GM21737 (cell line): ENCODE measurements around the gene FAM200B.

ENCODE experiments used
- ATAC-seq: cut with Tn5 transposase; IDR thresholded peaks from one replicate; pipeline ENCODE4 v1.9.1; 2021; ENCODE audit warnings: mild to moderate bottlenecking, moderate library complexity; ENCODE audit not compliant: unreplicated experiment

FAM200B gene

DNA sequence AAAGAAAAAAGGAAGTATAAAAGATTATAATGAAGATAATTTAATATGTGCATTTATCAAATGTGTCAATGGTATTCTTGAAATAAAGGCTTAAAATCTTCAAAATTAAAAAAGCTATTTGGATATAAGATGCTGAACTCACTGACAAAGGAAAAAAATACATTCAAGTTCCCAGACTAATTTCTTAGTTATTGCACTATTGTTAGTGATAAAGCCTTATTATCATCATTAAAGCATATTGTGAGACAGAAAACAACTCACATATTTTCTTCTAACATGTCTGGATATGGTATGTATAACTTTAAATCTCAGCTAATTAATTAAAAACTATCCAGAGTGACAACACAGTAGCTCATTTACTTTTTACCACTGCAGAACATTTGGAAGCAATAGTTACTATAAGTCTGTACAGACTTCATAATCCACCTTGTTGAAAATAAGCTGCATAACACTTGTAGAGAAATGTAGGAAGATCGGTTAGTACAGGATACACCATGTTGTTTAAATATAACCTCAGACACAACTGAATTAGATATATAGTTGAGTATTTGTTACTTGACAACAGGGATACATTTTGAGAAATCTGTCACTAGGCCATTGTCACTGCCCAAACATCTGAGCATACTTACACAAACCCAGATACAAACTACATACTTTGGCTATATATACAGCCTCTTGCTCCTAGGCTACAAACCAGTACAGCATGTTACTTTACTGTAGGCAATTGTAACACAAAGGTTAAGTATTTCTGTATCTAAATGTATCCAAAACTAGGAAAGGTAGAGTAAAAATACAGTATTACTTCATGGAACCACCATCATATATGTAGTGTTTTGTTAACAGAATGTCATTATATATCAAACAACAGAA is 12.8 kb upstream of the FAM200B start:
- ATAC-seq = no peak

DNA sequence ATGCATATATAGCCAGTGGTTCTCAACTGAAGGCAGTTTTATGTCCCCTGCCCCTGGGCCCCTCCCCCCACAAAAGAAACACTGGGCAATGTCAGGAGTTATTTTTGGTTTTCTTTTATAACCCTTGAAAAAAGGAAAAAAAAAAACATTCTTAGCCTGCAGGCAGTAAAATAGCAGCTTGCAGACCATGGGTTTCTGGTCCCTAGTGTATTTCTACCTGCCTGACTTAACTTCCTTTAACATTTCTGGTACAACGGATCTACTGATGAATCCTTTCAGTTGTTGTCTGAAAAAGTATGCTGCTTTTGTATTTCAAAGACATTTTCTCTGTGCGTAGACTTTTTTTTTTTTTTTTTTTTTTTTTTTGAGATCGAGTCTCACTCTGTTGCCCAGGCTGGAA is 11.1 kb upstream of the FAM200B start:
- no peak for ATAC-seq

DNA sequence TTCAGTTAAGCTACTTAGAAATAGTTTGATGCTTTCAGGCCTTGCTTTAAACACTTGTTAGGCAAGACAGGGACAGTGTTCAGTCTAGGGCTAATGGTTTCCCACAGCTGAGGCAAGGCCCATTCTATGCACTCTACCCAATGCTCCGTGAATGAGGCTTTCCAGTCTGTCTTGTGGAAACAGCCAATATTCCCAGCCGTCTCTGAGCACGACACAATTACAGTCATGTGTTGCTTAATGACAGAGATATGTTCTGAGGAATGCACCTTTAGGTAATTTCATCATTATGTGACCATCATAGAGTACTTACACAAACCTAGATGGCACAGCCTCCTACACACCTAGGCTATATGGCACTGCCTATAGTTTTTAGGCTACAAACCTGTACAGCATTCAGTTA is 9.5 kb upstream of the FAM200B start:
- ATAC-seq = no peak

DNA sequence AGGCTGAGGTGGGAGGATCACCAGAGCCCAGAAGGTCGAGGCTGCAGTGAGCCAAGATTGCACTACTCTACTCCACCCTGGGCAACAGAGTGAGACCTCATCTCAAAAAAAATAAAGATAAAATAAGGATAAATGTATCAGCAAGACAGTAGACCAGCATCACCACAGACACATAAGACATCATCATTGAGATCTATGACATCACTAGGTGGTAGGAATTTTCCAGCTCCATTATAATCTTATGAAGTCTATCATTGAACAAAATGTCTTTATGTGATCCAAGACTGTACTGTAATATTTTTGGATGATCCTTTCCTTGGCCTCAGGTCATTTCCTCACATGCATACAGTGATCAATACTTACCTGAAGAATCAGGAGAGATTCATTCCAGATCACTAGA is 8.3 kb upstream of the FAM200B start:
- no peak for ATAC-seq

DNA sequence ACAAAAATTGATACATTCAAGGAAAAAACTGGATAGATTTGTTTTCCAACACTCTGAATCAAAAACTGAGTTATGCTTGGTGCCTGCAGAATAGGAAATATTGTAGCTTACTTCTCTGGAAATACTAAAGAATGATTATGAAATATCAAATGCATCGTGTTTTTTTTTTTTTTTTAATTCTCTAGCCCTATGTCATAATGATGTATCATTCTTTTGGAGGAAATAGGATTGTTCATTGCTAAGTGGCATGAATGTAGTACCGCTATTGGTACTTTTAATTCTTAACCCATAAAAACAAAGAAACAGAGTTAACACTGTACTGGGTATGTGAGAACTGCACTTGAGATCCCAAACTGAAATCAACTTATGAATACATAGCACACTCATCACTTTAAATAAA is 7.6 kb upstream of the FAM200B start:
- ATAC-seq = no peak

DNA sequence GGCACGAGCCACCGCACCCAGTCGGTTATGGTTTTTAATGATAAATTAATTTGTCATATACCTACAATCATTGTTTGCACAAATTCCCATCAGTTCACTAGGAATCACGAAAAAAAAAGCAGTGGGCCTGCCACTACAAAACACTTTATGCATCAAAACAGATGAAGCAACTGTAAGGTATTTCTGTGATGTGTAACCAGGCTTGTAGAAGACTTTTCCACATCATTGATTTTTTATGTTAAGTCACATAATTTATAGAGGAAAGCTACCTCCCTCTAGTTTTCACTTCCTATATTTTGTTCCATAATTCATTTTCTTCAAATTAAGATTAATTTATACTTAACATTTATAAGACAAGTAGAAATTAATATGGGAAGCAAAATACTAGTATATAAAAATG is 6.7 kb upstream of the FAM200B start:
- no peak for ATAC-seq

DNA sequence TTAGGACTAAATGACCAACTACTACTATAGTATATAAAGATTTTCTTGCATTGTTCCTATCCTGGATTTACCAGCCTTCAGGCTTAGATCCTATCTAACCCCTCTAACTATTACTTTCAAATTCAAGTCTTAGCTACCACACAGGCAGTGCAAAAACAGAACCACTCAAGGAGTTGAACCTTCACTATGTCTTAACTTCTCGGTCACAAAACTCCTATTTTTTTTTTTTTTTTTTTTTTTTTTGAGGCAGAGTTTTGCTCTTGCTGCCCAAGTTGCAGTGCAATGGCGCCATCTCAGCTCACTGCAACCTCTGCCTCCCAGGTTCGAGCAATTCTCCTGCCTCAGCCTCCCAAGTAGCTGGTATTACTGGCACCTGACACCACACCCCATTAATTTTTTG is 6.3 kb upstream of the FAM200B start:
- no peak for ATAC-seq

DNA sequence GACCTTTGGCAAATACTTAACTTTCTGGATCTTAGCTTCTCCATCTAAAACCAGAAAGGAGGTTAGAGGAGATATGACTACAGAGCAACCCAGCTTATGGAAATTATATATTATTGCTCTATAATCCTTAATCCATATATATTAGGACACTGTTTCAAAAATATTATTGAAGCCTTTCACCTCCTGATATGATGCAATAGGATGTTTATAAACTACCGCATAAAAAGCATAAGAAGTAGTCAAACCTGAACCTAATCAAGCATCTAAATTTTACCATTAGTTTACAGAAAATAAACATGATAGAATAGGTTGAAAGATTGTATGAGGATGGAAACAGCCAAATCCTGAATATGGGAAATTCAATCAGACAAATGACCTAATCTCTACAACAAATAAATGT is 5.6 kb upstream of the FAM200B start:
- ATAC-seq = no peak

DNA sequence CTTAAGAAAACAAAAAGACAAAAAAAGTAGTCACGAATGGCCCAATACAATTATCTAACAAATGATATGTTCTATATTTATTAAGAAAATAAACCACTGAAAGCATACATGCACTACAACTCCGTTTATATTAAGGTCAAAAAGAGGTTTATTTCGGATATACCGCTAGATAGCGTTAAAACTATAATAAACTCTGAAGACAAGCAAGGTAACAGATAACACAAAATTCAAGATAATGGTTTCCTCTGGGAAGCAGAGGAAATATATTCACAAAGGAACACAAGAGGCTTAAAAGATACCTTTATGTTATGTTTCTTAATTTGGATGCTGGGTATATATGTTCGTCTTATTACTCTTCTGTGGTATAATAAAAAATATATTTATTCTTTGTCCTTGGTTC is 4.7 kb upstream of the FAM200B start:
- ATAC-seq = no peak

DNA sequence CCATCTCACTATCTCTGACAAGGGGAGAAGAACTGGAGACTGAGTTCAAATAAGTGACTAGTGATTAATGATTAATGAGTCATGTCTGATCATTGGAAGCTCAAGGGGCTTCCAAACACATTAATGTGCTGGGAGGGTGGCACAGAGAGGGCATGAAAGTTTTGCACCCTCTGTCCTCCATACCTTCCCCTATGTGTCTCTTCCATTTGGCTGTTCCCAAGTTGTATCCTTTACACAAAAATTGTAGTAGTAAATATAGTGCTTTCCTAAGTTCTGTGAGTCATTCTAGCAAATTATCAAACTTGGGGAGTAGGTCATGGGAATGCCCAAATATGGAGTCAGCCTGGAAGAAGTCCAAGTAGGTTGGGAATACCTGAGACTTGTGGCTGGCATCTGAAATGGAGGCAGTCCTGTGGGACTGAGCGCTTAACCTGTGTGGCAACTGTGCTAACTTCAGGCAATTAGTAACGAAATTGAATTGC is 4.1 kb upstream of the FAM200B start:
- no peak for ATAC-seq

DNA sequence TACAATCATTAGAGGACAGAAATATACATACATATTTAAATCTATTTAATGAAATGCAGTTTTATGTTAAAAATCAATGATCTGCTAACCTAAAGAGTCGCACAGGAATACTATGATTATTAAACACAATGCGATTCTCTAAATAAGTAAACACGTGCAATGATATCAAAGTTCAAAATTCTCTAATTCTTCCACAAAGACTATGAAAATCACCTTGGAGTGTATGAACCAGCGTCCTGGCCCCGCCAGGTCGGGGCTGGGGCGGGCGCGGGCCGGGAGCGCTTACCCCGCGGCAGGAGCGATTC is 608 bp upstream of the FAM200B start:
- no peak for ATAC-seq

DNA sequence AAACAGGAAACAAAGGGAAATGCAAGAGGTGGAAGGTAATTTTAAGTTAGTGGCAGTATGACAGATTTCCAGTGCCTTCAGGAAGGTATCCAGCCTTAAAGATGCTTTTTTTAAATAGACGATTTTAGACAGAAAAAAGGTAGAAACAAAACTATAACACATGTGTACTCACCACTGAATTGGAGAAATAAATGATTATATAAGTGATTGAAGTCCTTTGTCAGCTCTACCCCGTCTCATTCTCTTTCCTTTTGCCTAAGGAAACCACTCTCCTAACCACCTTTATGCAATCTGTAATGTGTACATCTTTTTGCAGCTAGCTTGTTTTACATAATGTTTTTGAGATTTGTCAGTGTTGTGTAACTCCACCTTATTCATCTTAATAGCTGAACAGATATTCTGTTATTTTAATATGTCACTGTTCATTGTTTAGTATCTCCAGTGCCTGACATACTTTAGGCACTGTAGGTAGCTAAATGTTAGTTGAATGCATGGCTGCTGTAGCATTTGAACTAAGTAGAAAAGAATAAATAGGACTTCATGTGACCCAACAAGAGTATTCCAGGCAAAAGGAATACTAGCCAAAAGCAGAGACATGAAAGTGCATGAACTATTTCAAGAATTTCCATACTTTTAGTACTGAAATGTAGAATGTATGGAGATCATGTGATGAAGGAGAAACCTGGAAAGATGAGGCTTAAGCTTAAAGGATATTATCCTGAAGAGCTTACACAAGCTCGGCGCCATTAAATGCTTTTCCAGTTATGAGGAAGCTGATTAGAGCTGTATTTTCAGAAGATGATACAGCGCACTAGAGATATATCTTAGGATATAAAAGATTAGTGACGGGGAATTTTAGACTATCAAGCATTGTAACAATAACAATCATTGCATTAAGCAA is 865 bp downstream of the FAM200B start:
- ATAC-seq = no peak

DNA sequence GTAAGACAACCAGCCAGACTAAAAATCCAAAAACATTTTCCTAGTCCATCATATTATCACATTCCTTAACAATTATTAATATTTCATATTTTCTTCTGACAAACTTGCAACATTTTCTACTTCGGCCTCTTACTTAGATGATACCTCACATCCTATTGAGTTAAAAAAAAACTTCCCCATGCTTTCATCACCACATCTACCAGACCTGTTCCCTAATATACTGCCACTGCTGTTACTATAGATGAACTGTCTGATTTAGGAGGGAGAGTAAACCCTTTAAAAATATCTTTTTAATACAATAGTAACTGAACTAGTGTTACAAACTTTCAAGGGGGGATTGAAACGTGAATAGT is 1.5 kb downstream of the FAM200B start:
- no peak for ATAC-seq

DNA sequence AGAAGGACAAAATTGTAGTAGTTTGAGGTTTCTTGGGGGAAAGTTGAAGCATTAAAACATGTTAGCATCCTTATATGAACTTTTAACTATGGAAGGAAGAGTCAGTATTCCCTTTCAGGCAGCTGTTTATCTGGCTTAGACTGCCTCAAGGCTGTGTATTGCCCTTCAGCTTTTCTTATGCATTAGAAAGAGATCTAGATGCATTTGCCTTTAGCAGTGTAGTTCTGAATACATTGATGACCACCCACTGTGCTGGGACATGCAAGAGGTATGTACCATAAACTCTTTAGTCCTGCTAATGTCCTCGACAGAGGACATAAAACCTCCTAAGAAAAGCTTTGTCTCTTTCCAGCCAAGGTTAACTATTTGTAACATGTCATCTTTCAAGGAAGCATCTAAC is 2.9 kb downstream of the FAM200B start:
- ATAC-seq = no peak

DNA sequence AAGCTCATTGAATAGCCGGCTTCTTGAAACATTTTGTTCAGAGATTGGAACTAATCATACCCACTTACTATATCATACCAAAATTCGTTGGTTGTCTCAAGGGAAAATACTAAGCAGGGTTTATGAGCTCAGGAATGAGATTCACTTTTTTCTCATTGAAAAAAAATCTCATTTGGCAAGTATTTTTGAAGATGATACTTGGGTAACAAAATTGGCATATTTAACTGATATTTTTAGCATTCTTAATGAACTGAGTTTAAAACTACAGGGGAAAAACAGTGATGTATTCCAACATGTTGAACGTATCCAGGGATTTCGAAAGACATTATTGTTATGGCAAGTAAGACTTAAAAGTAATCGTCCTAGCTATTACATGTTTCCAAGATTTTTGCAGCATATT is 6.4 kb downstream of the FAM200B start:
- ATAC-seq = no peak

DNA sequence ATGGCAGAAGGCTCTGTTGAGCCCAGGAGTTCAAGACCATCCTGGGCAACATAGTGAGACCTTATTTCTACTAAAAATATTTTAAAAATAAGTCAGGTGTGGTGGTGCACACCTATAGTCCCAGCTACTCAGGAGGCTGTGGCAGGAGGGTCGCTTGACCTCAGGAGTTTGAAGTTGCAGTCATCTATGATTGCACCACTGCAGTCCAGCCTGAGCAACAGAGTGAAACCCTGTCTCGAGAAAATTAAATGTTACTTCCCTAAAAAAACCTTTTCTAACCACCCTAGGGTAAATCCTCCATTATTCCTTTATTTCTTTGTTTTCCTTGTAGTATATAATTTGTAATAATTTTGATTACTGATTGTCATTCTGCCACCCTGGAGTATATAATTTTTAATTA is 7.9 kb downstream of the FAM200B start:
- no peak for ATAC-seq

DNA sequence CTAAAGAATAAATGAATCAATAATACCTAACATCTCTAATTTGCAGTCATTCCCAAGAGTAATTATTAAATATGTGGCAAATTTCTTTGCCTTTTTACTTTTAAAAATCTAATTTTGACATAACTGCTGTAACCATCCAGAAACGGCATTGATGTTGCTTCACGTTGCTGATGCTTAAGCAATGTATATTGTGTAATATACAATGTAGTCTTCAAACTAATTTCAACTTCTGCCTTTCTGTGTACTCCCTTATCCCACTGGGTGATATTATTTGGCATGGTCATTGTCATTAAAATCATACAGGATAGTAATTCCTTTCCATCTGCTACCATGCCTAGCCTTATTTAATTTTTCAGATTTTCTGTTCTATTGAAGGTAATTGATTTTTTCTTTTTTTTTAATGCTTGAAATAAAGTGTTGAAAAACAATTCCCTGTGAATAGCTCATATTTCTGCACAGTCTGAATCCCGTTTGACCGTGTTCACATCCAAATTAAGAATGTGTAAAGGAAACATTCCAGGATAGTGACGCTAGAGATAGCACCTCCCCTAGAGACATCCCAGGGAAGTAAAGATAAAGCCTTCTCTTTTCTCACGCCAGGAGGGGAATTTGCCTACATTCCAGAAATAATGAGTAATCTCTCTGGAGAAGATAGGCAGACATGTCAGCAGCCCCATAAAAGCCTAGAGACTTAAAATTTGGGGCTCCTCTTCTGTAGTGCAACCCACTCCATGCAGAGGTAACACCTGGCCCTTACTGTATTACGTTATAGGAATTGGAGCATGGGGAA is 8.6 kb downstream of the FAM200B start:
- ATAC-seq = no peak

DNA sequence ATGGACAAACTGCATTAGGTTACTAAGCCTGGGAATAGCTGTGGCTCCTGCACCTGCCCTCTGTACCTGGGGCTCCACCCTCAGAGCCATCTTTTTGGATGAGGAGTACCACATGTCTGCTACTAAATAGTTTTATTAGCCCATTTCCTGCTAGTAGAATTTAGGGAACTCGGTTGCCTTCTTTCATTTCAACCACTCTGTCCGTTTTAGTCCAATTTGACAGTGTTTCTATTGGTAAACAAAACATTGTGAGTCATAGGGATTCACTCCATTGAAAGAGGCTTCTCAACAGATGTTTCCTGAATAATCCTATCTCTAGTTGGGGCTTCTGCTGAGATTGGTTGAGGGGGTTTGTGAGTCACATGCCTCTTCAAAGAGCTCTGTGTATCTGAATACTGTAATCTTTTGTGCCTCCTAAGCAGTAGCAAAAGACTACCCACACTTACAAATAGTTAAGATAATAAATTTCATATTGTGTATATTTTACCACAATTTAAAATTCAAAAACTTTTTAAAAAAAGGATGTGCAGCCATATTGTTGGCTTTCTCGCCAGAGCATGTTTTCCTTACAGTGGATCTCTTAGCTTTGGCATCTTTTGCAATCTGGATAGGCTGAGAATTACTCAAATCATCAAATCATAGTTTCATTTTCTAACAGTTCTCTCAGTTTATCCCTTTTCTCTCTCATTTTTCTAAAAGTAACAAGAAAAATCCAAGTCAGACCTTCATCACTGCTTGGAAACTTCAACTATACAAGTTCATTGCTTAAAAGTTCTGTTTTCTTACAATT is 9.9 kb downstream of the FAM200B start:
- ATAC-seq = no peak

DNA sequence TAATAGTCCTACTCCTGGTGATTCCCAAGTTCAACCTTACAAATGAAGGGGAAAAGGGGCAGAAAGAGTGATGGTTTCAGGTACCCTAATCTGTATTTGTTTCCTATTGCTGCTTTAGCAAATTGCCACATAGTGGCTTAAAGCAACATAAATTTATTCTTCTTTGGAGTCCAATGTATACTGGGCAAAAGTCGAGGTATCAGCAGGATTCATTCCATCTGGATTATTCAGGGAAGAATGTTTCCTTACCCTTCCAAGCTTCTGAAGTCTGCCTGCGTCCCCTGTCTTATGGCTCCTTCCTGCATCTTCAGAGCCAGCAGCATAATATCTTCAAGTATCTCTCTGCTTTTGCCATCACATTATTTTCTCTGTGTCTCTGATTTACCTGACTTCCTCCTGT is 11.0 kb downstream of the FAM200B start:
- ATAC-seq = no peak

DNA sequence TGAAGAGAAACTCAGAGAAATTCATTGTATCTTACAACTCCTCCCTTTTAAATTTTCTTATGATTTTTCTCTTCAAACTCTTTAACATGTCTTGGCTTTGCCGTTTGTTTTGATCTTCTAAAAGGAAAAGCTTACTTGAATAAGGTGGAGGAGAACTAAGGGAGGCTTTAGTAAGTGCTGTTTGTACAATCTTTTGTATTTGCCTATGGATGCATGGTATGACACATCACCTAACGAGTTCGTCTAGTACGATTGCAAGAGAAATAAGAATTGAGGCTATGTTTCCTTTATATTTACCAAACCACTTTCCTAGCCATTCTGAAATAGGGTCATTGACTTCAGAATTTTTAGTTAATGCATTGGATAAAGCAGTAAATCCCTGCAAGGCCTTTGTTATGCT is 12.8 kb downstream of the FAM200B start:
- ATAC-seq = no peak

DNA sequence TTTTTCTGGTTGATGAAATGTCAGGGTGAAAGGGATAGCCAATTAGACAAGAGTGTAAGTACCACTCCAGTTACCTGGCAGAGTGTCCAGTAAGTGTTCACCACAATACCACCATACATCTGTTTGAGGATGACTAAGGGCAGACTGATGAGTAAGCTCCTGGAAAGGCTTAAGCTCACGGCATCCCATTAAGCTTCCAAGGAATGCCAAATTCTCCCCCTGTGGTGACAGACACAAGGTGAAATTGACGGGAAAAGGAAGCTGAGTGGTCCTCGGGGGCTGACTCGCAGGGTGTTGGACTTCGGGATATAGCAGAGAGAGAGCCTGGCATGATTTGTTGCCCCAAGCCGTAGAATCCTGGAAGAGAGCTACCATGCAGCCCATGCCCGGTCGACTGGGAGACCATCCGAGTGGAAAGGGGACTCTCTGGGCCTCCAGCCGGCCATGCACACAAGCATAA is 13.6 kb downstream of the FAM200B start:
- no peak for ATAC-seq
